ENCODE results near the gene SLC39A11. TPM values are rescaled to one million over a fixed set of nuclear protein-coding genes. Genes with fewer than 3 reads are reported as not detected.

SLC39A11 gene
- total RNA-seq, 3 donors from 2014 or later: 16.7 to 23.3 (median 20.1) TPM

DNA sequence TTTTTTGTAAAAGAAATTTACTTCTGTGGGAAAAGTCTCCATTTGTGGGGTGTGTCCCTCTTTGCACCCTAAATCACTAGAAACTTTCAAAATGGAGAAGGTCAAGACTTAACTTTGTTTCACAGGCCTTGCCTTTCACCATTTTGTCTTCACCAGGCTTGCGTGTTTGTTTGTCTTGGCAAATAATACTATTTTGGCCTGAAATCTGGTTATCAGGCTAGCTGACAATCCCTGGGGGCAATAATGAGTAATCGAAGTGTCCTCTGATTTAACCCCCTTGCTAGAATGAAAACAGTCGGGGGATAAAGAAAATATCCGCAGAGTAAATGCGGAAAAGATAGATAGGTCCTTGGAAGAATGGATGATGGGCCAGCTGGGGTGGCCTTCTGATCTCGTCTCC, 34.5 kb downstream of the SLC39A11 start:
- ATAC-seq (no peak), DNase-seq (no peak)
- Mint-ChIP-seq H3K27me3 (ENCODE audit: low read depth) (no peaks in the 10 kb centered on the region), H3K4me1 (ENCODE audit: low read depth) (no peaks in the 10 kb centered on the region), H3K4me3 (no peak overlapping the region), H3K9me3 (no peaks in the 10 kb centered on the region), H3K36me3 (ENCODE audit: insufficient read depth) (peaks cover 2% of the 10 kb centered on the region)

- peaks cover 3% of the 10 kb centered on the region for H3K36me3 Mint-ChIP-seq (ENCODE audit: insufficient read depth)
- no peak overlapping the region for H3K4me3 Mint-ChIP-seq
- DNase-seq (no peak), ATAC-seq (no peak)
- H3K9me3 Mint-ChIP-seq: no peaks in the 10 kb centered on the region
- no peaks in the 10 kb centered on the region for H3K27me3 Mint-ChIP-seq (ENCODE audit: low read depth)
- peaks cover under 1% of the 10 kb centered on the region for H3K4me1 Mint-ChIP-seq (ENCODE audit: low read depth)
Measured at GRCh38 chr17:73057196-73057595, 35.3 kb downstream of the SLC39A11 start.

- Mint-ChIP-seq H3K9me3 (no peaks in the 10 kb centered on the region), H3K27me3 (ENCODE audit: low read depth) (no peaks in the 10 kb centered on the region), H3K4me1 (ENCODE audit: low read depth) (peaks cover 3% of the 10 kb centered on the region), H3K36me3 (ENCODE audit: insufficient read depth) (peaks cover 24% of the 10 kb centered on the region), H3K4me3 (no peak overlapping the region)
- DNase-seq (no peak), ATAC-seq (no peak)
Measured at GRCh38 chr17:73052923-73053322, 39.6 kb downstream of the SLC39A11 start.

- Mint-ChIP-seq H3K4me1 (ENCODE audit: low read depth) (peaks cover 3% of the 10 kb centered on the region), H3K4me3 (no peak overlapping the region), H3K9me3 (no peaks in the 10 kb centered on the region), H3K27me3 (ENCODE audit: low read depth) (no peaks in the 10 kb centered on the region), H3K36me3 (ENCODE audit: insufficient read depth) (peaks cover 25% of the 10 kb centered on the region)
- DNase-seq (no peak), ATAC-seq (no peak)
Measured at GRCh38 chr17:73050797-73051196, 41.7 kb downstream of the SLC39A11 start.

DNA sequence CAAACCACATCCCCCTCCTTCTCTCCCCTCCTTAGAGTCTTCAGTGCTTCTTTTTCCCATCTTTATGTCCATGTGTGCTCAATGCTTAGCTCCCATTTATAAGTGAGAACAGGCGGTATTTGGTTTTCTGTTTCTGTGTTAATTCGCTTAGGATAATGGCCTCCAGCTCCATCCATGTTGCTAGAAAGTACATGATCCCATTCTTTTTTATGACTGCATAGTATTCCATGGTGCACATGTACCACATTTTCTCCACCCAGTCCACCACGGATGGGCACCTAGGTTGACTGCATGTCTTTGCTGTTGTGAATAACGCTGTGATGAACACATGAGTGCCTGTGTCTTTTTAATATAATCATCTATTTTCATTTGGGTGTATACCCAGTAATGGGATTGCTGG, 44.3 kb downstream of the SLC39A11 start:
- H3K36me3 Mint-ChIP-seq (ENCODE audit: insufficient read depth): peaks cover 37% of the 10 kb centered on the region
- H3K4me3 Mint-ChIP-seq: no peak overlapping the region
- no peak for DNase-seq
- H3K27me3 Mint-ChIP-seq (ENCODE audit: low read depth): no peaks in the 10 kb centered on the region
- H3K9me3 Mint-ChIP-seq: no peaks in the 10 kb centered on the region
- peaks cover 3% of the 10 kb centered on the region for H3K4me1 Mint-ChIP-seq (ENCODE audit: low read depth)
- ATAC-seq: no peak

- peaks cover 12% of the 10 kb centered on the region for H3K9me3 Mint-ChIP-seq
Measured at GRCh38 chr17:73045724-73046123, 46.8 kb downstream of the SLC39A11 start.

GRCh38 chr17:73043686-73044581, 48.6 kb downstream of the SLC39A11 start:
- H3K4me3 Mint-ChIP-seq: no peak overlapping the region
- ATAC-seq (no peak), DNase-seq (no peak)
- H3K27me3 Mint-ChIP-seq (ENCODE audit: low read depth): no peaks in the 10 kb centered on the region
- H3K4me1 Mint-ChIP-seq (ENCODE audit: low read depth): no peaks in the 10 kb centered on the region
- H3K9me3 Mint-ChIP-seq: peaks cover 12% of the 10 kb centered on the region
- peaks cover 43% of the 10 kb centered on the region for H3K36me3 Mint-ChIP-seq (ENCODE audit: insufficient read depth)

More at GRCh38 chr17:73045724-73046123, 46.8 kb downstream of the SLC39A11 start:
- Mint-ChIP-seq H3K36me3 (ENCODE audit: insufficient read depth) (peaks cover 44% of the 10 kb centered on the region), H3K27me3 (ENCODE audit: low read depth) (no peaks in the 10 kb centered on the region), H3K4me3 (no peak overlapping the region), H3K4me1 (ENCODE audit: low read depth) (no peaks in the 10 kb centered on the region)
- ATAC-seq: no peak
- DNase-seq: no peak

DNA sequence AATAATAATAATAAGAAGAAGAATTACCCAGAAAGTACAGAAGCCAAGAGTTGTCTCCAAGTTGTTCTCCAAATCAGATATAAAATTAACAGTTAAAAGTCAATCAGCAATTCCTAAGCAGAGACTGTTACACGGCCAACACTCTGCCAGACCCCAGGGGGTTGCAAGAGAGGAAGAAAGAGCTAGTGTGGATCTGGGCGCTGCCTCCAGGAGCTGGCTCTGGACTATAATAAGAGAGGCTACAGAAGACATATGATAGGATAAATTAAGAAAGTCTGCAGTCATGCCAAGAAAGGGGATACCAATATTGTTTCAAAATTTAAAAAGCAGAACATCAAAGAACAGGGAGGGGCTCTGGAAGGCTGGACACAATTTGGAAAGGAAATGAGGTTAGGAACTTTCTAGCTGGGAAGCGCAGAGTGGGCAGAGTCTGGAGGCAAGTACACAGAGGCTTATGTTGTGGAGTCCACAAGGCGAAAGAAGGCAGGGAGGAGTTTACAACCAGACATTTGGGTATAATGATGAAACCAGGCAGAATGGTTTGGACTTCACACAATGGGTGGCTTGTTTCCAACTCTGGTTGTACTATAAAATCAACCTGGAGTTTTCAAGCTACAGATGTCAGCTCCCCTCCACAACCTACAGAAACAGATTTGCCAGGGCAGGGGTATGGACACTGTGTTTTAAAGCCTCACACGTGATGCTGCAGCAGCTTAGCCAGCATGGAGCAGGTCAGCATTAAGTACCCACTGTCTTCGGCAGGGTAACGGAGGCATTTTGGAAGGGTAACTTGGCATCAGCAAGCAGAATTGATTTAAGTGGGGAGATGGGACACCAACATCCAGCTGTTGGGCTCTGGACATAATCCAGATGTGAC, 49.4 kb downstream of the SLC39A11 start:
- ATAC-seq (no peak), DNase-seq (no peak)
- H3K9me3 Mint-ChIP-seq: peaks cover 12% of the 10 kb centered on the region
- peaks cover 38% of the 10 kb centered on the region for H3K36me3 Mint-ChIP-seq (ENCODE audit: insufficient read depth)
- H3K4me1 Mint-ChIP-seq (ENCODE audit: low read depth): no peaks in the 10 kb centered on the region
- H3K4me3 Mint-ChIP-seq: no peak overlapping the region
- H3K27me3 Mint-ChIP-seq (ENCODE audit: low read depth): no peaks in the 10 kb centered on the region

- H3K9me3 Mint-ChIP-seq: peaks cover 12% of the 10 kb centered on the region
- DNase-seq: no peak
- H3K27me3 Mint-ChIP-seq (ENCODE audit: low read depth): no peaks in the 10 kb centered on the region
- H3K4me3 Mint-ChIP-seq: no peak overlapping the region
- no peak for ATAC-seq
- H3K36me3 Mint-ChIP-seq (ENCODE audit: insufficient read depth): peaks cover 39% of the 10 kb centered on the region
- H3K4me1 Mint-ChIP-seq (ENCODE audit: low read depth): no peaks in the 10 kb centered on the region
Measured at GRCh38 chr17:73042225-73042624, 50.3 kb downstream of the SLC39A11 start.

DNA sequence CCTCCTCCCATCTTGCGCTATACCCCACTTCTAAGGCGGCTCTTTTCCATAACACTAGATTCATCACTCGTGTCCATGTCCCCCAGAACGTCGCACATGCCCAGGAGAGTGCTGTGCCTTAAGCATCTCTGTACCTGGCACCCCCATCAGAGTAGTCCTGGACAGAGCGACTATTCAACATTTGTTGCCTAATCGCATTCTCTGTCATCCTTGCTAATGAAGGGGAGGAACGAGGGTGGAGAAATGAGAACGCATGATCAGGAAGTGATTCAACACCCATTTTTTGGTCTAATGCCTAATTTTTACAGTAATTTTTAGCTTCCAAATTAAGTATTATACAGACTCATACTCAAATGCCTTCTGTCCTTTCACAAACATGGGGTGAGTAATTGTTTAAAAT, 53.2 kb downstream of the SLC39A11 start:
- DNase-seq (no peak), ATAC-seq (no peak)
- Mint-ChIP-seq H3K9me3 (peaks cover 12% of the 10 kb centered on the region), H3K4me3 (no peak overlapping the region), H3K27me3 (ENCODE audit: low read depth) (no peaks in the 10 kb centered on the region), H3K4me1 (ENCODE audit: low read depth) (no peaks in the 10 kb centered on the region), H3K36me3 (ENCODE audit: insufficient read depth) (peaks cover 35% of the 10 kb centered on the region)

- no peak for DNase-seq
- peaks cover 42% of the 10 kb centered on the region for H3K36me3 Mint-ChIP-seq (ENCODE audit: insufficient read depth)
- ATAC-seq: no peak
- H3K4me3 Mint-ChIP-seq: no peak overlapping the region
- no peaks in the 10 kb centered on the region for H3K27me3 Mint-ChIP-seq (ENCODE audit: low read depth)
- no peaks in the 10 kb centered on the region for H3K9me3 Mint-ChIP-seq
- no peaks in the 10 kb centered on the region for H3K4me1 Mint-ChIP-seq (ENCODE audit: low read depth)
Measured at GRCh38 chr17:73031472-73031871, 61.0 kb downstream of the SLC39A11 start.

DNA sequence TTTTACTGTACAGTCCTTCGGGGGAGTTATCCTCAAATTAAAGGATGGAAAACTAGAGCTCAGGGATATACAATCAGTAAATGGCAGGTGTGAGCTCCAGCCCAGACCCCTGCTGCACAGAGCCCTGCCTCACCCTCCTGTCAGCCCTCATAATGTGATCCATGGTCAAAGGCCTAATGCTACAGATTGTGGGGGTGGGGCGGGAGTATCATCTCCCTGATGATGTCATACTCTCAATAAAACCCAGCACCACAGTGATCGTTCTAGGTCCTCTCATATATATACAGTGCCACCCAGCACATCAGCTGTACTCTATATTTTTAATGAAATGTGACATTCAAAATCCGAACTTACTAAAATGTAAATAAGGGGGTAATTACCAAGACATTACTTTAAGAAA, 61.5 kb downstream of the SLC39A11 start:
- Mint-ChIP-seq H3K4me1 (ENCODE audit: low read depth) (no peaks in the 10 kb centered on the region), H3K9me3 (no peaks in the 10 kb centered on the region), H3K4me3 (no peak overlapping the region), H3K27me3 (ENCODE audit: low read depth) (no peaks in the 10 kb centered on the region), H3K36me3 (ENCODE audit: insufficient read depth) (peaks cover 42% of the 10 kb centered on the region)
- ATAC-seq (no peak), DNase-seq (no peak)

DNA sequence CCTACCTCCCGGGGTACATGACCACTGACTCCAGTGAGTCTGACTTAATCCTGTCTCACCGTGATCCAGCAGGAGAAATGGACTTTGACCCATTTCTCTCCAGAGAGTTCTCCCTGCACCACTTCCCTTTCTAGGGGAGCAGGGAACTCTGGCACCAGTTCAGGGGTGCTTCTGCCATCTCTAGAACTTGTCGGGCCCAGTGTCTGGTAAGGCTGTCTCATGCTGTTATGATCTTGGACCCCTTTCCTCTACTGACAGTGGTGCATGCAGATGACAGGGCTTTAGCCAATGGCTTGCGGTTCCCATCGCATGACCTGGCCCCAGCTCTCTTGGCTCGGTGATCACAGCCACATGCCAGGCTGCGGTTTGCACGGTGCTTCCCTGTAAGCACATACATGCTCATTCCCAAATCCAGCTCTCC, 62.0 kb downstream of the SLC39A11 start:
- H3K27me3 Mint-ChIP-seq (ENCODE audit: low read depth): no peaks in the 10 kb centered on the region
- H3K9me3 Mint-ChIP-seq: no peaks in the 10 kb centered on the region
- H3K36me3 Mint-ChIP-seq (ENCODE audit: insufficient read depth): peaks cover 42% of the 10 kb centered on the region
- DNase-seq (no peak), ATAC-seq (no peak)
- H3K4me3 Mint-ChIP-seq: no peak overlapping the region
- no peaks in the 10 kb centered on the region for H3K4me1 Mint-ChIP-seq (ENCODE audit: low read depth)

DNA sequence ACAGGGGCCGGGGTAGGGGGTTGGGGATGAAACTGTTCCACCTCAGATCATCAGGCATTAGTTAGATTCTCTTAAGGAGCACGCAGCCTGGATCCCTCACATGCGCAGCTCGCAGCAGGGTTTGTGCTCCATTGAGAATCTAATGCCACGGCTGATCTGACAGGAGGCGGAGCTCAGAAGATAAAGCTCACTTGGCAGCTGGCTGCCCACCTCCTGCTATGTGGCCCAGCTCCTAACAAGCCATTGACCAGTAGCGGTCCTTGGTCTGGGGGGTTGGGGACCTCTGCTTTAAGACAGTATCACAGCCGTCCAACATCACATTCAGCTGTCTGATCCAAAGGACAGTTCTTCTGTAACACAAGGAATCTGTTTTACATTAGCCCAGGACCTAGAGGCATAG, 62.5 kb downstream of the SLC39A11 start:
- H3K4me1 Mint-ChIP-seq (ENCODE audit: low read depth): no peaks in the 10 kb centered on the region
- H3K36me3 Mint-ChIP-seq (ENCODE audit: insufficient read depth): peaks cover 42% of the 10 kb centered on the region
- DNase-seq (no peak), ATAC-seq (no peak)
- no peaks in the 10 kb centered on the region for H3K9me3 Mint-ChIP-seq
- H3K27me3 Mint-ChIP-seq (ENCODE audit: low read depth): no peaks in the 10 kb centered on the region
- H3K4me3 Mint-ChIP-seq: no peak overlapping the region
